Vagina (tissue), 2 donors: ENCODE results near the gene PSPC1.

Source experiments
- POLR2A ChIP-seq, 2 donors: fragments of 450-650 bp; IDR thresholded peaks; one replicate each; pipeline ENCODE4 v1.6.1; 2017; ENCODE audit warnings: antibody characterized with exemption in 2 of 2, mild to moderate bottlenecking in 2 of 2, moderate library complexity in 2 of 2
- TF ChIP-seq, protein P1 (sequence below), 3 experiments: fragments of 450-650 bp in 2 of 3; fragments of 200-600 bp in 1 of 3; sonication (generic) in 1 of 3; IDR thresholded peaks; one replicate each; pipeline ENCODE4 v1.5.1; 2017 to 2019; ENCODE audit warnings: antibody characterized with exemption in 3 of 3, mild to moderate bottlenecking in 2 of 3, moderate library complexity in 2 of 3

GRCh38 chr13:19661126-19661525 lies 121.6 kb downstream of the PSPC1 start:
- TF ChIP-seq, protein P1, sequence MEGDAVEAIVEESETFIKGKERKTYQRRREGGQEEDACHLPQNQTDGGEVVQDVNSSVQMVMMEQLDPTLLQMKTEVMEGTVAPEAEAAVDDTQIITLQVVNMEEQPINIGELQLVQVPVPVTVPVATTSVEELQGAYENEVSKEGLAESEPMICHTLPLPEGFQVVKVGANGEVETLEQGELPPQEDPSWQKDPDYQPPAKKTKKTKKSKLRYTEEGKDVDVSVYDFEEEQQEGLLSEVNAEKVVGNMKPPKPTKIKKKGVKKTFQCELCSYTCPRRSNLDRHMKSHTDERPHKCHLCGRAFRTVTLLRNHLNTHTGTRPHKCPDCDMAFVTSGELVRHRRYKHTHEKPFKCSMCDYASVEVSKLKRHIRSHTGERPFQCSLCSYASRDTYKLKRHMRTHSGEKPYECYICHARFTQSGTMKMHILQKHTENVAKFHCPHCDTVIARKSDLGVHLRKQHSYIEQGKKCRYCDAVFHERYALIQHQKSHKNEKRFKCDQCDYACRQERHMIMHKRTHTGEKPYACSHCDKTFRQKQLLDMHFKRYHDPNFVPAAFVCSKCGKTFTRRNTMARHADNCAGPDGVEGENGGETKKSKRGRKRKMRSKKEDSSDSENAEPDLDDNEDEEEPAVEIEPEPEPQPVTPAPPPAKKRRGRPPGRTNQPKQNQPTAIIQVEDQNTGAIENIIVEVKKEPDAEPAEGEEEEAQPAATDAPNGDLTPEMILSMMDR (IDR thresholded peaks at IDR 0.05), result no peak
- no peak for TF ChIP-seq POLR2A (IDR thresholded peaks at IDR 0.05)
